ENCODE results near the gene CPNE1. TPM values are rescaled to one million over a fixed set of nuclear protein-coding genes. Genes with fewer than 3 reads are reported as not detected.

CPNE1 gene
- total RNA-seq, 1 experiment from 2014 or later: 217 TPM

GRCh38 chr20:35630636-35631035 is 34.1 kb downstream of the CPNE1 start:
- Histone ChIP-seq H3K9me3 (ENCODE audit: control insufficient read depth, insufficient read depth, low read depth, low read length) (no peaks in the 10 kb centered on the region), H3K36me3 (ENCODE audit: control insufficient read depth, insufficient read depth, low read length) (peaks cover 8% of the 10 kb centered on the region), H3K27me3 (ENCODE audit: control insufficient read depth, insufficient read depth, low read length) (no peaks in the 10 kb centered on the region), H3K4me3 (ENCODE audit: low read depth in 2 of 2, low read length in 2 of 2) (no peak overlapping the region), H3K4me1 (ENCODE audit: control insufficient read depth, insufficient read depth, low read length) (no peaks in the 10 kb centered on the region), H3K27ac (ENCODE audit: low read length) (no peak overlapping the region)
- ChIA-PET POLR2A (interaction anchor here (1.1 kb wide), 1 partner anchor 10 kb away, joined by 3 read pairs; no protein-coding TSS in a partner anchor), CTCF (no interaction called here)
- DNase-seq (ENCODE audit: low read depth, low spot score) (no peak), ATAC-seq (no peak)
- in situ Hi-C loops (cut with HindIII; ENCODE audit: low pct_unique_long_range_greater_than_20kb, low sequenced_read_pairs) (no loop called here), intact Hi-C loops (cut with micrococcal nuclease; ENCODE audit: unreplicated experiment) (no loop called here)
- no TSS peak for BruUV-seq (replicated peaks)
- TF ChIP-seq SIN3A (IDR thresholded peaks at IDR 0.05; ENCODE audit: borderline replicate concordance, insufficient read depth, low read depth, low read length) (no peak), REST (IDR thresholded peaks at IDR 0.05; ENCODE audit: insufficient read depth in 1 of 2, low read depth in 2 of 2, low read length in 1 of 2) (no peak)

DNA sequence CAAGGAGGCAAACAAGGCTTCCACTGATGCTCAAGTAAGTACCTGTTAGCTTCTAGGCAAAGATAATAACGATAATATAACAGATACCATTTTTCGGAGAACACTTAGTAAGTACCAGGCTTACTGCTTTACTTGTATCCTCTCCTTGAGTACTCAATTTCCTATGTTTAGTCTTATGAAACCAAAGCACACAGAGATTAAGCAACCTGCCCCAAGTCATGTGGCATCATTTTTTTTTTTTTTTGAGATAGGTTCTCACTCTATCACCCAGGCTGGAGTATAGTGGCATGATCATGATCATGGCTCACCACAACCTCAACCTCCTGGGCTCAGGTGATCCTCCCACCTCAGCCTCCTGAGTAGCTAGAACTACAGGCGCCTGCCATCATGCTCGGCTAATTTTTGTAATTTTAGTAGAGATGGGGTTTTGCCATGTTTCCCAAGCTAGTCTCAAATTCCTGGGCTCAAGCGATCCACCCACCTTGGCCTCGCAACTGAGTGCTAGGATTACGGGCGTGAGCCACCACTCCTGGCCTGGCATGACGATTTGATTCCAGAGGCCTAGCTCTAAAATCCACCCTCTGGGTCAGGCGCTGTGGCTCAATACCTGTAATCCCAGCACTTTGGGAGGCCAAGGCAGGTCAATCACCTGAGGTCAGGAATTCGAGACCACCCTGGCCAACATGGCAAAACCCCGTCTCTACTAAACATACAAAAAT is 35.1 kb downstream of the CPNE1 start:
- BruUV-seq (replicated peaks): no TSS peak
- Histone ChIP-seq H3K4me3 (ENCODE audit: low read depth in 2 of 2, low read length in 2 of 2) (no peak overlapping the region), H3K4me1 (ENCODE audit: control insufficient read depth, insufficient read depth, low read length) (no peaks in the 10 kb centered on the region), H3K27me3 (ENCODE audit: control insufficient read depth, insufficient read depth, low read length) (no peaks in the 10 kb centered on the region), H3K27ac (ENCODE audit: low read length) (no peak overlapping the region), H3K36me3 (ENCODE audit: control insufficient read depth, insufficient read depth, low read length) (peaks cover 8% of the 10 kb centered on the region), H3K9me3 (ENCODE audit: control insufficient read depth, insufficient read depth, low read depth, low read length) (no peaks in the 10 kb centered on the region)
- ATAC-seq: no peak
- ChIA-PET POLR2A (interaction anchor here (0.6 kb wide), 1 partner anchor 9 kb away, joined by 3 read pairs; no protein-coding TSS in a partner anchor), CTCF (no interaction called here)
- DNase-seq (ENCODE audit: low read depth, low spot score): no peak
- in situ Hi-C loops (cut with HindIII; ENCODE audit: low pct_unique_long_range_greater_than_20kb, low sequenced_read_pairs) (no loop called here), intact Hi-C loops (cut with micrococcal nuclease; ENCODE audit: unreplicated experiment) (no loop called here)
- TF ChIP-seq REST (IDR thresholded peaks at IDR 0.05; ENCODE audit: insufficient read depth in 1 of 2, low read depth in 2 of 2, low read length in 1 of 2): no peak
- no peak for TF ChIP-seq SIN3A (IDR thresholded peaks at IDR 0.05; ENCODE audit: borderline replicate concordance, insufficient read depth, low read depth, low read length)
- no peak for TF ChIP-seq TCF7L2 (IDR thresholded peaks at IDR 0.05; ENCODE audit: low read depth, low read length)
- no peak for TF ChIP-seq CTCF (IDR thresholded peaks at IDR 0.05)
- no peak for TF ChIP-seq POLR2AphosphoS5 (IDR thresholded peaks at IDR 0.05; ENCODE audit: low read depth, low read length)
